NCI-H146 (cell line): ENCODE data around the gene KIF9.
A peak's percentile ranks its signal among the peaks of the same experiment; 100 is the strongest.
"Not testable (repeated sequence)": the region's sequence is repeated elsewhere in the genome, so short reads cannot be mapped to it uniquely, and the experiment has no call there.

ENCODE experiments used
- DNase-seq: peaks from one replicate; lab custom pipeline; 2025; lab: John Stamatoyannopoulos, UW

KIF9 gene, protein sequence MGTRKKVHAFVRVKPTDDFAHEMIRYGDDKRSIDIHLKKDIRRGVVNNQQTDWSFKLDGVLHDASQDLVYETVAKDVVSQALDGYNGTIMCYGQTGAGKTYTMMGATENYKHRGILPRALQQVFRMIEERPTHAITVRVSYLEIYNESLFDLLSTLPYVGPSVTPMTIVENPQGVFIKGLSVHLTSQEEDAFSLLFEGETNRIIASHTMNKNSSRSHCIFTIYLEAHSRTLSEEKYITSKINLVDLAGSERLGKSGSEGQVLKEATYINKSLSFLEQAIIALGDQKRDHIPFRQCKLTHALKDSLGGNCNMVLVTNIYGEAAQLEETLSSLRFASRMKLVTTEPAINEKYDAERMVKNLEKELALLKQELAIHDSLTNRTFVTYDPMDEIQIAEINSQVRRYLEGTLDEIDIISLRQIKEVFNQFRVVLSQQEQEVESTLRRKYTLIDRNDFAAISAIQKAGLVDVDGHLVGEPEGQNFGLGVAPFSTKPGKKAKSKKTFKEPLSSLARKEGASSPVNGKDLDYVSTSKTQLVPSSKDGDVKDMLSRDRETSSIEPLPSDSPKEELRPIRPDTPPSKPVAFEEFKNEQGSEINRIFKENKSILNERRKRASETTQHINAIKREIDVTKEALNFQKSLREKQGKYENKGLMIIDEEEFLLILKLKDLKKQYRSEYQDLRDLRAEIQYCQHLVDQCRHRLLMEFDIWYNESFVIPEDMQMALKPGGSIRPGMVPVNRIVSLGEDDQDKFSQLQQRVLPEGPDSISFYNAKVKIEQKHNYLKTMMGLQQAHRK

DNA sequence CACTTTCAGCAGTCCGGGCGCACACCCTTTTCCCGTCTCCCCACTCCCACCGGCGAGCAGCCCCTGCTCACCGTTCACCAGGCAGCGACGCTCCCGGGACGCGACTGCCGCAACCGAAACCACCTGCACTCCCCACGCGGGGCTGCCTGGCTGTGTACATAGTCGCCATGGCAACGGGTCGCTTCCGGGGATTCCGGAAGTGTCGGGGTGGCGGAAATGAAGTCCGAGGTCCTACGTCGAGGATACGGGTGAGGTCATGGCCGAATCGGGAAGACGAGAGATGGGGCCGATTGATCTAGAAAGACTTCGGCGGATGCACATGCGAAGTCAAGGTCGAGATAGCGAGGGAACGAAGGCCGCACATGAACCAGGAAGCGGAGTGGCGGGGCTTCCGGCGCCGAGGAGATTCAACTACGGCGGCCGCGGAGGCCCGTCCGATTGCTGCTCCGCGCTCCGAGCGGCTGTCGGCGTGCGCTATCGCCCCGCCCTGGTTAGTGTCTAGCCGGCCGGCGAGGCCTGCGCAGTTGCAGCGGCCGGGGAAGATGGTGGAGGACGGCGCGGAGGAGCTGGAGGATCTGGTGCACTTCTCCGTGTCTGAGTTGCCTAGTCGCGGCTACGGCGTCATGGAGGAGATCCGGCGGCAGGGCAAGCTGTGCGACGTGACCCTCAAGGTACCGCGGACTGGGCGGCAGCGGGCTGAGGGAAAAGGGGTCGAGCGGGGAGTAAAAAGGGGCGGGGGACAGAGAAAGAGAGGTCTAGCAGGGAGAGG, at the start of gene KIF9, which contains the start of gene KLHL18:
KIF9 (minus strand) TSS at position 376 of the 769 bp plus-strand sequence. CDS start 5,425 bp downstream, outside the sequence.
KLHL18 (plus strand) TSS at position 521 of the 769 bp plus-strand sequence; CDS start at position 543, 22 bp downstream.
- DNase-seq: peak; percentile 90

DNA sequence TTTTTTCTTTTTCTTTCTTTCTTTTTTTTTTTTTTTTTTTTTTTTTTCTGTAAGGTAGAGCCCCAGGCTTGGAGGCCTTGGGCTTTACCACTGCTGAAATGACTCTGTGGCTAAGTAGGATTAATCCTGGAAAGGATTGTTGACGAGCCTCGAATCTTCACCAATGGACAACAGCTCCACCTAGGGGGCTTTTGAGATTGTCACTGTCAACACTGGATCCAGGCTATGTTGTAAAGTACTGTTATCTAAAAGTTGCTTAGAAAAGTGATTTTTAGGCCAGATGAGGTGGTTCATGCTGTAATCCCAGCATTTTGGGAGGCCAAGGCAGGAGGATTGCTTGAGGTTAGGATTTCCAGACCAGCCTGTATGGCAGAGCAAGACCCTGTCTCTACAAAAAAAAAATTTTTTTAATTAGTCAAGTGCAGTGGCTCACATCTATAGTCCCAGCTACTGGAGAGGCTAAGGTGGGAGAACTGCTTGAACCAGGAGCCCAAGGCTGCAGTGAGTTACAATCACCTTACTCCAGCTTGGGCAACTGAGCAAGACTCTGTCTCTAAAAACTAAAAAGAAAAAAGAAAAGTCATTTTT, 41.8 kb upstream of the KIF9 start:
- DNase-seq: peak; percentile 55

DNA sequence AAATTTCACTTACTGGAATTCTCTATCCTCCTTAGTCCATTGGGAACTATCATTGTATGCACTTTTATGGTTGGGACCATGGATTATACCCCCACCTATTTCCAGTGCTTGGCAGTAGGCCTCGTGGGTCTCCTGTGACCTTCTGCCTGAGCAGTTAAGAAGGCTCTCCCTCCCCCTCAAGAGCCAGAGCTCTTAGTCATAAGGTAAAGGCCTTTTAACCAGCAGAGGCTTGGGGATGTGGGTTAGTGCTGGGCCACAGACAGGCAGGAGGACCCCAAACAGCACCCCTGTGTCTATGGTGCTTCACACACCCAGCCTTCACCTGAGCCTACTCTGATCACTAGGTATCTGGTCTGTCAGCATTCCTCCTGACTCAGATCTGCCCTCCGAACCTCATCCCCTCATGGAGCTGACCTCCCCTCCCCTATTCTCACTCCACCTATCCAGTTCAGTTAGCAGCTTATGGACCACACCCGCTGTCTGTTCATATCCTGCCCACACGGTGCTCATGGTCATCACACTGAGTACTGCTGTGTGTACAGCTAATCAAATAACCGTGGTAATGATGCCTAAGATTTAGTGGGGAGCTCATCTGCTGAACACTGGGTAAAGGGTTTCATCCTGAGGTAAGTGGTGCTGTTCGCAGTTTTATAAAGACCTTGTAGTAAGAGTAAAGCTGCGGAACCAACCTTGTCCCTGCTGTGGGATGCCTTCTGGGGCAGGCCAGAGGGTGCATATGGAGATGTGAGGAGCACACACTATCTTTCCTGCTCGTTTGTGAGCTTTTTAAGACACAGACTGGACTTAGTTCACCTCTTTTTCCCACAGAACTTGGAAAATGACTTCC, 41.1 kb upstream of the KIF9 start:
- no peak for DNase-seq

DNA sequence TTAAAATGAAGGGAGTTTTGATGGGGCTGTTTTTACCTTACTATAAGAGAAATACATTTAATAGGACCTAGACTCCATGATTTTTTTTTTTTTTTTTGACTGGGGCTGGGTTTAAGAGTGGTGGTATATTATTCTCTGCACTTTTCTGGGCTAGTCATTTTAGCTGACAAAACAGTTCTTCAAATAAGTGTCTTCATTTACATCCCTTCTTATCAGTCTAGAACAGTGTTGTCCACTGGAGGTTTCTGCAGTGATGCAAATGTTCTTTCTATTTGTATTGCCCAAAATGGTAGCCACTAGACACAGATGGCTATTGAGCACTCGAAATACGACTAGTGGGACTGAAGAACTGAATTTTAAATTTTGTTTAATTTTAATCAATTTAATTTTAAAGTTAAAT, 37.4 kb upstream of the KIF9 start:
- no peak for DNase-seq

DNA sequence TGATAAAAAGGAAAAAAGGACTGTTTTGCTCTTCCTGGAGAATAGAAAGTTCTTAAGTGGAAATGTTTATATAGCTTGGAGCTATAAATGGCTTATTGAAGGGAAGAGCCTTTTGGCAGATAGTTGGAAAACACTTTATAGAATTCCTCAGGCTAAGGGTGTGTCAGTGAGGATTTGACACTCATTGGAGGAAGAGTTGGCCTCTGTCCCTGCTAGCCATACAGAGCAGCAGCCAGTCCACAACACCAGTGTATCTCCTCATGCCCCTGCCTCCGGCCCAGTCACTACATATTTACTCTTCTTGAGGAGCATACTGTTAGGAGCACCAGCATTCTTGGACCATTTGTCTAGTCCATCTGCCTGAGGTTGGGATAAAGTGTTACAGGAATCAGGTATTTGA, 36.3 kb upstream of the KIF9 start:
- no peak for DNase-seq

DNA sequence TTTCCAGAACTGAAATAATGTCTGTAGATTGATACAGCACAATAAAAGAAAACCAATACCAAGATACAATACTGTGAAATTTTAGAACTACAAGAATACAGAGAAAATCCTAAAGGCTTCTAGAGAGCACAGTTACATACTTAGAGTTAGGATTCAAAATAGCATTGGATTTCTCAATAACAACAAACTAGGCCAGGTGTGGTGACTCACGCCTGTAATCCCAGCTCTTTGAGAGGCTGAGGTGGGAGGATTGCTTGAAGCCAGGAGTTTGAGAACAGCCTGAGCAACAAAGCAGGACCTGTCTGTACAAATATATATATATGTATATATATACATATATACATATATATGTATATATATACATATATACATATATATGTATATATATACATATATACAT, 33.6 kb upstream of the KIF9 start:
- not testable (repeated sequence) for DNase-seq

DNA sequence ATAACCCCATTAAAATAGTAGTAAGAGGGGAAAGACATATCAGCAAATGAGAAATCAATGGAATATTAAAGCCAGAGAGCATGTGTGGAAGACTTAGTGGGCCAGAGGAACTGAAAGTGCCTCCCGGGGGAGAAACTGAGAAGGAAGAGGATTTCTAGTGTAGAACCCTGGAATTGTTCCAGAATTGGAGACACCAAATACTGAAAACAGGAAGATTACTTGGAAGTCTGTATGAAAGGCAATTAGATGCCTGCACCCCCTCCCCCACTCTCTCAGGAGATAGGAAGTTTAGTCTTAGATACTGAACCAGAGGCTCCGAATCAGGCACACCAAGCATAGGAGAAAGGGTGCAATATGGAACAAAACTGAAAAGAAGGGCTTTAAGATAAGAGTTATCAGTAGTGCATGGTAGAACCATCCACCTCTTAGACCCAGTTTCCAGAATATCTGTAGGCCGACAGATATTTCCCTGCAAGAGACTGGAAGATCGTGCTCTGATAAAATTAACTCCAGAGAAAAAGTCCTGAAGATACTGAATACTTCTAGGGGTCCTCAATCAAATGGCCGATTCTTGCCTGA, 32.6 kb upstream of the KIF9 start:
- no peak for DNase-seq

DNA sequence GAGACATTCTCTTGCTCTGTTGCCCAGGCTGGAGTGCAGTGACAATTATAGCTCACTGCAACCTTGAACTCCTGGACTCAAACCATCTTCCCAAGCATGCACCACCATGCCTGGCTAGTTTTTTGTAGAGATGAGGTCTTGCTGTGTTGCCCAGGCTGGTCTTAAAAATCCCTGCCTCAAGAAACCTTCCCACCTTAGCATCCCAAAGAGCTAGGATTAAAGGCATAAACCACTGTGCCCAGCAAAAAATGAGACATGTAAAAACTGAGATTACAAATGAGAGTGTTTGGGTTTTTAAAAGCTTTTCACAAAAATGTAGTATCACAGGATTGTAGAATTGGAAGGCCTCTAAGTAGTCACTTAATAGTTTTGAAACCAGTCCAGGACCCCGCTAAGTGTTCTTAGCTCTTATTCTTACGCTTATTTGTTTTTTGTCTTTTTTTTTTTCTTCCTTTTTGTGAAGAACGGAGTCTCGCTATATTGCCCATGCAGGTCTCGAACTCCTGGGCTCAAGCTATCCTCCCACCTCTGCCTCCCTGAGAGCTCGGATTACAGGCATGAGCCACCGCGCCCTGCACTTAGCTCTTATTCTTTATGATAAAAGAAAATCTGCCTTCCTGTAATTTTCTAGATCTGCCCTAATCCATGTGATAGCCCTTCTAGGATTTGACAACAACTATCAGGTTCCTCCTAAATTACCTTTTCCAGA, 31.6 kb upstream of the KIF9 start:
- DNase-seq: no peak

DNA sequence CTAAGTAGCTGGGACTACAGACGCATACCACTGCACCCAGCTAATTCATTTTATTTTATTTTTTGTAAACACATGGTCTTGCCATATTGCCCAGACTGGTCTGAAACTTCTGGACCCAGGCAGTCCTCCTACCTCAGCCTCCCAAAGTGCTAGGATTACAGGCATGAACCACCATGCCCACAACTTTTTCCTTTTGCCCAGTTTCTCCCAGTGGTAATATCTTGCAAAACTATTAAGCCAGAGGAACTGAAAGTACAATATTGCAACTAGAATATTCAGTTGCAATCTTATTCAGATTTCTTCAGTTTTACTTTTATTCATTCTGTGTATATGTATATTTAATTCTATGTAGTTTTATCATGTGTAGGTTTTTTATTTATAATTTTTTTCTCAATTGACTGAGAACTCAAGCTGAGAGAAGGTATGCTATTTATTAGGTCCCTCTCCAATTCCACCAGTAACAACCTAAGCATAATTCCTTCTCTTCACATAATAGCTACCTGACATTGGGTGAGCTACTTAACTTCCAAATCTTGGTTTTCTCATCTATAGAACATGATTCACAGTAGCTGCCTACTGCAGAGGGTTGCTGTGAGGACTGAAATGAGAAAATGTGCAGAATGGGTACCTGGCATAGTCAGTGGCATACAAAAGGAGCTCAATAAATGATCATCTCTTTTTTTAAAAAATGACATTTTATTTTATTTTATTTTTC, 30.9 kb upstream of the KIF9 start:
- DNase-seq: no peak

DNA sequence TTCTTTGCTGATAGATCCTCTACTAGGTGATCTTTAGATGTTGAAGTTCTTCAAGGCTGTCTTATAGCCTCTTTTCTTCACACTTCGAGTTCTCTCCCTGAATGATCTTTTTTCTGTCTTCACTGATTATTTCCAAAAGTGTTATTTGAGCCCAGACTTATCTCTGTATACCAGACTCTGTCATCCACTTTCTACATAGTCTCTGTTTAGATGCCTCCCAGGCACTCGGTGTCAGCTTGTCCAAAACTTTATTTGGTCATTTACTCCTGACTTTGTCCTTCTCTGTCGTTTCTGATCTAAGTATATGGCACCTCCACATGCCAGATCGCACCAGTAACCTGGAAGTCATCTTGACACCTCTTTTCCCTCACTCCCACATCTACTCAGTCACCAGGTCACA, 27.8 kb upstream of the KIF9 start:
- no peak for DNase-seq

DNA sequence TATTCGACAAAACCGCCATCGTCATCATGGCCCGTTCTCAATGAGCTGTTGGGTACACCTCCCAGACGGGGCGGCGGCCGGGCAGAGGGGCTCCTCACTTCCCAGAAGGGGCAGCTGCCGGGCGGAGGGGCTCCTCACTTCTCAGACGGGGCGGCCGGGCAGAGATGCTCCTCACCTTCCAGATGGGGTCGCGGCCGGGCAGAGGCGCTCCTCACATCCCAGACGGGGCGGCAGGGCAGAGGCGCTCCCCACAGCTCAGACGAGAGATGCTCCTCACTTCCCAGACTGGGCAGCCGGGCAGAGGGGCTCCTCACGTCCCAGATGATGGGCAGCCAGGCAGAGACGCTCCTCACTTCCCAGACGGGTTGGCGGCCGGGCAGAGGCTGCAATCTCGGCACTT, 26.6 kb upstream of the KIF9 start:
- DNase-seq: not testable (repeated sequence)

DNA sequence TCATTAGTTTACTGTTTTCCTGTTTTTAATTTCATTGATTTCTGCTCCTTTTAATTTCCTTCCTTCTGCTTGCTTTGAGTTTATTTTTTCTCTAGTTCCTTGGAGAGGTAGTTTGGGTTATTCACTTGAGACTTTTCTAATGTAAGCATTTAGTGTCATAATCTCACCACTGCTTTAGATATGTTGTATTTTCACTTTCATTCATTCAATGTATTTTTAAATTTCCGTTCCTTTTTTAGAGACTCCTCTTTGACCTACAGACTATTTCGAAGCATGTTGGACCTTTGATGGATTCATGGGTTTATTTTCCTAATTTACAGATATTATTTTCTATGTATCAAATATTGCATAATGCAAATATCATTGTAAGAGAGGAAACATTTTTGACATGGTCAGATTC, 23.4 kb upstream of the KIF9 start:
- no peak for DNase-seq

DNA sequence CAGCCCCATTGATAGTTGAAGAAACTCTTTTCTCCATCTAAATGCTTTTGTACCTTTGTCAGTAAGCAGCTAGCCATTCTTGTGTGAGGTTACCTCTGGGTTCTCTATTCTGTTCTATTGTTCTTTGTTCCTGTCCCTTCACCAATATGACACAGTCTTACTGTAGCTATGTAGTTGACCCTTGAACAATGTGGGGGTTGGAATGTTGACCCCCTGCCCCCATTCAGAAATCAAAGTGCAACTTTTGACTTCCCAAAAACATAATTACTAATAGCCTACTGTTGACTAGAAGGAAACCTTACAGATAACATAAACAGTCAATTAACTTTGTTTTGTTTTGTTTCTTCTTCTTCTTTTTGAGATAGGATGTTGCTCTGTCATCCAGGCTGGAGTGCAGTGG, 18.9 kb upstream of the KIF9 start:
- no peak for DNase-seq

DNA sequence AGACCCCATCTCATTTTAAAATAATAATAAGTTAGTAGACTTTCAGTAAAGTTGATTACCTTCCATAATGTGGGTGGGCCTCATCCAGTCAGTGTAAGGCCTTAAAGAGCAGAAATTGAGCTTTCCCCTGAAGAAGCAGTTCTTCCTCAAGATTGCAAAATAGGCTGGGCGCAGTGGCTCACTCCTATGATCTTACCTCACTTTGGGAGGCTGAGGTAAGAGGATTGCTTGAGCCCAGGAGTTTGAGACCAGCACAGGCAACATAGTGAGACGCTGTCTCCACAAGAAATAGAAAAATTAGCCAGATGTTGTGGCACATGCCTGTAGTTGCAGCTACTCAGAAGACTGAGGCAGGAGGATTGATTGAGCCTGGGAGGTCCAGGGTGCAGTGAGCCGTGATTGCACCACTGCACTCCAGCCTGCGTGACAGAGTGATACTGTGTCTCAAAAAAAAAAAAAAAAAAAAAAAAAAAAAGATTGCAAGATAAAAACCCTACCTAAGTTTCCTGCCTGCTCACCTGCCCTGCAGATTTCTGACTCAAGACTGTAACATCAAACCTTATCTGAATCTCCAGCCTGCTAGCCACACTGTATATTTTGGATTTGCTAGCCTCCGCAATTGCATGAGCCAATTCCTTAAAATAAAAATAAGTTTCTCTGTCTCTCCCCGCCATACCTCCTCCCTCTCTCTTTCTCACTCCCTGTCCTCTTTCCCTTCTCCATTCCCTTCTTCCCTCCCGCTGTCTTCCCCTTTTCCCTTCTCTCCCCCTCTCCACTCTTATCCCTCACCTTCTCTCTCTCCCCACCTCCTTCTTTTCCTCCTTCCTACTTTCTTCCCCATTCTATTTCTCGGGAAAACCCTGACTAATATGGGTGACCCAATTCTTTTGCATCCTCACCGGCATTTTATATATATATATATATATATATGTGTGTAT, 17.1 kb upstream of the KIF9 start:
- no peak for DNase-seq

DNA sequence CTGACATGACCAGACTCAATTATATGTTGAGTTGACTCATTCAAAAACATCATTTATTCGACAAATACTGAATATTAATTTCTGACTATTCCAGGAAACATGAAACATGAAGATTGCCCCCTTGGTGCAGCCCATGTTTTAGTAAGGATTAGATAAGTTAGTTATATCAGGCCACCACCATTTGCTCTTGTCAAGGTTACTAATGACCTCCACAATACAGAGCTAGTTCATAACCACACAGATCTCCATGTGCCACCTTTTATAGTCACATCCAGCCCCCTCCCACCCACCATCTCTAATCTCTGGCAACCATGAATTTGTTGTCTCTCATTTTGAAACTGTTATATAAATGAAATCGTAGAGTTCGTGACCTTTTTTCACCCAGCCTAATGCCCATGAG, 15.8 kb upstream of the KIF9 start:
- no peak for DNase-seq

DNA sequence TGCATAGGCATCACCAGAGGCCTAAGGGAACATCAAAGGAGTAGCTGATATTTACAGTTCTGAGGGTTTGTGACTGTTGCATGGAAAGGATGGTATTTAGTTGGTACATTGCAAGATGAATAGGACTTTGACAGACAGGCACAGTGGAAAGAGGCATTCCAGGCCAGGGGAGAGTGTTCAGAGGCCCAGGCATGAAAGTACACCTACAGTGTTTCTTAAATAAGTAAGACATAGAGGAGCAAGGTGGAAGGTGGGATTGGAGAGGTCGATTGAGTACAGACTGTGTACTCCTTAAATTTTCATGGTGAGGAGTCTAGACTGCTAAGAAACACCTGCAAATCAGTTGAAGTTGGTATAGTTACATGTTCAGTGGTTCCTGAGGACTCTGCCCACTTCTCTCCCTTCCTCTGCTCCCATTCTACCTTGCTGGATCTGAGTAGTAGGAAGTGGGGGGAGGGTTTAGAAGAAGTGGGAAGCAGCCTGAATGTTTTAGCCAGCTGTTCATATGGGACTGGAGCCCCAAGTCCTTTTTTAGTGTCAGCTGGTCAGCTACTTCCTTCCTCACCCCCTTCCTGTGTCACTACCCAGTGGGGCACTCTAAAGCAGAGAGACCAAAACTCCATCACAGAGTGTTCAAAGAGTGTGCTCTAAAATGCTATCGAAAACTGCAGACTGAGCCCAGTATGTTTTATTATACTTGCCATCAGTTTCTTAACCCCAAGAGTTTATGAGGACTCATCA, 14.1 kb upstream of the KIF9 start:
- DNase-seq: no peak

DNA sequence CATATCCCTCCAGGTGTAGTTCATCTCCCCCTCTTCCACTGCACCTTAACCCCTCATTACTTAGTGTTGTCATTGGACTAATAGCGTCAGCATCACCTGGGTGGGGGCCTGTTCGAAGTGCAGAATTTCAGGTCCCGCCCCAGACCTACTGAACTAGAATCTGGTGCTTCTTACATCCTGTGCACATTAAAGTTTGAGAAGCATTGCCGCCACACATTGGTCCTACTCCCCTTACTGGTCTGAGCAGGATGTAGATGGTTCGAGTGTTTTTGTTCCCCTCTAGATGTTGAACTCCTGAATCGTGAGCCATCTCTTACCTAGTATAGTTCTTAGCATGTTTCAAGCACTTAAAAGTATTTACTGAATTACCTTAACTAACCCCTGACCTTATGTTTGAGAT, 13.4 kb upstream of the KIF9 start:
- DNase-seq: no peak

DNA sequence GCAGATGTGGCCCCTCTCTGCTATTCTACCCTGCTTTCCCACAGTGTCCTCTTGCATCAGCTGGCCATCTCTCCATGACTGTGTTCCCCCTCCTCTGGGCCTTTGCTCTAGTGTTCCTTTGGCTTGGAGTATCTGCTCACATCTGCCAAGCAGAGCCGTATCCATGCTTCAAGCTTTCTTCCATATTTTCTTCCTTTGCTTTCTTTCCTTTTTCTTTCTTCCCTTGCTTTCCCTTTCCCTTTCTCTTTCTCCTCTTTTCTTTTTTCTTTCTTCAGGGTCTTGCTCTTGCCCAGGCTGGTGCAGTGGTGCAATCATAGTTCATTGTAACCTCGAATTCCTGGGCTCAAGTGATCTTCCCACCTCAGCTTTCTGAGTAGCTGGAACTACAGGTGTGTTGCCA, 12.7 kb upstream of the KIF9 start:
- DNase-seq: no peak
